A549 (cell line): ENCODE data around the gene PRKG1. TPM values are rescaled to one million over a fixed set of nuclear protein-coding genes. Genes with fewer than 3 reads are reported as not detected.

Experiments used
- ATAC-seq, 2 experiments: fragments of 200-7000 bp in 1 of 2; fragments of >200 bp in 1 of 2; cut with Nextera tagmentation in 1 of 2; cut with Tn5 transposase in 1 of 2; 3 replicates each; pipeline versions ENCODE4 v1.8.0 to v1.9.1; 2018 to 2020; ENCODE audit warnings: mild to moderate bottlenecking in 1 of 2, moderate library complexity in 1 of 2
- CTCF ChIA-PET: fragments of 300-600 bp; sonication (Branson Sonifier 250); formaldehyde crosslinking; extraction: SDS; loops from one replicate; lab custom pipeline; 2021; ENCODE audit warnings: antibody characterized with exemption, inconsistent platforms; lab: Yijun Ruan, JAX
- POLR2A ChIA-PET: fragments of 350-600 bp; formaldehyde crosslinking; extraction: SDS; loops from one replicate; lab custom pipeline; 2021; ENCODE audit warnings: antibody characterized with exemption, inconsistent platforms; lab: Yijun Ruan, JAX
- DNase-seq, 2 experiments: peaks; one replicate each; pipeline versions ENCODE4 v3.0.0 to v3.0.0-alpha.2; 2011 to 2016; ENCODE audit warnings: low read depth in 1 of 2, low spot score in 1 of 2
- FAIRE-seq: peaks from 2 replicates; lab custom pipeline; 2011; peaks lifted over from hg19 to GRCh38; lab: Jason Lieb, UNC
- H3K27ac ChIP-seq, 2 experiments: fragments of >200 bp; sonication (Bioruptor Twin); formaldehyde crosslinking; 3 replicates each; pipeline ENCODE4 v1.5.1; 2016 to 2017
- H3K4me1 ChIP-seq: fragments of >200 bp; sonication (Bioruptor Twin); formaldehyde crosslinking; 3 replicates; pipeline ENCODE4 v1.6.1; 2016
- H3K4me2 ChIP-seq: fragments of >200 bp; sonication (Bioruptor Twin); formaldehyde crosslinking; 3 replicates; pipeline ENCODE4 v1.6.1; 2016
- H3K4me3 ChIP-seq: fragments of >200 bp; sonication (Bioruptor Twin); formaldehyde crosslinking; 3 replicates; pipeline ENCODE4 v1.5.1; 2016
- H3K9me3 ChIP-seq: fragments of >200 bp; sonication (Bioruptor Twin); formaldehyde crosslinking; 3 replicates; pipeline ENCODE4 v1.6.1; 2016
- BCL3 ChIP-seq: fragments of >200 bp; sonication (Bioruptor Twin); formaldehyde crosslinking; IDR thresholded peaks from 3 replicates; pipeline ENCODE4 v1.6.1; 2016
- BHLHE40 ChIP-seq: IDR thresholded peaks from 2 replicates; pipeline ENCODE4 v1.6.1; 2012; ENCODE audit warnings: low read depth, low read length, inconsistent platforms
- CBX8 ChIP-seq: fragments of 200-600 bp; sonication (generic); IDR thresholded peaks from 2 replicates; pipeline ENCODE4 v1.6.1; 2016
- ESRRA ChIP-seq: fragments of 150-350 bp; IDR thresholded peaks from 2 replicates; pipeline ENCODE4 v1.6.1; 2014; ENCODE audit warnings: mild to moderate bottlenecking, low read length, borderline replicate concordance
- GATA3 ChIP-seq: IDR thresholded peaks from 2 replicates; pipeline ENCODE4 v1.6.1; 2012; ENCODE audit warnings: borderline replicate concordance
- HEYL ChIP-seq: fragments of 250-450 bp; sonication (Bioruptor Pico); IDR thresholded peaks from 2 replicates; pipeline ENCODE4 v1.8.0; 2021; ENCODE audit warnings: mild to moderate bottlenecking, moderate library complexity
- HOXA7 ChIP-seq: fragments of 250-450 bp; sonication (Bioruptor Pico); IDR thresholded peaks from 2 replicates; pipeline ENCODE4 v1.5.0; 2020; ENCODE audit warnings: mild to moderate bottlenecking, moderate library complexity
- HOXB13 ChIP-seq: fragments of 250-450 bp; sonication (Bioruptor Pico); IDR thresholded peaks from 2 replicates; pipeline ENCODE4 v1.5.0; 2020; ENCODE audit warnings: low read depth, mild to moderate bottlenecking, moderate library complexity
- HOXB5 ChIP-seq: fragments of 250-450 bp; sonication (Bioruptor Pico); IDR thresholded peaks from 2 replicates; pipeline ENCODE4 v1.5.0; 2020; ENCODE audit warnings: mild to moderate bottlenecking, moderate library complexity
- JUN ChIP-seq, 2 experiments: fragments of >200 bp; sonication (Bioruptor Twin); formaldehyde crosslinking; IDR thresholded peaks; 2 replicates in 1 of 2; 3 replicates in 1 of 2; pipeline ENCODE4 v1.6.1; 2016 to 2017
- JUNB ChIP-seq: fragments of >200 bp; sonication (Bioruptor Twin); formaldehyde crosslinking; IDR thresholded peaks from 2 replicates; pipeline ENCODE4 v1.6.1; 2016
- KDM1A ChIP-seq: fragments of 200-600 bp; sonication (generic); IDR thresholded peaks from 2 replicates; pipeline ENCODE4 v1.6.1; 2016; ENCODE audit warnings: low read depth, mild to moderate bottlenecking
- KDM5A ChIP-seq: fragments of 200-600 bp; sonication (generic); IDR thresholded peaks from 2 replicates; pipeline ENCODE4 v1.6.1; 2016; ENCODE audit warnings: antibody characterized with exemption, mild to moderate bottlenecking
- MAFK ChIP-seq: fragments of 450-650 bp; IDR thresholded peaks from 2 replicates; pipeline ENCODE4 v1.6.1; 2014; ENCODE audit not compliant: partially characterized antibody
- MAZ ChIP-seq: fragments of 150-350 bp; IDR thresholded peaks from 2 replicates; pipeline ENCODE4 v1.6.1; 2014; ENCODE audit warnings: antibody characterized with exemption, low read depth, low read length, borderline replicate concordance
- NR3C1 ChIP-seq: fragments of >200 bp; sonication (Bioruptor Twin); formaldehyde crosslinking; IDR thresholded peaks from 3 replicates; pipeline ENCODE4 v1.6.1; 2017
- POLR2A ChIP-seq: IDR thresholded peaks from 2 replicates; pipeline ENCODE4 v1.6.1; 2012; ENCODE audit warnings: mild to moderate bottlenecking, low read length
- POLR2AphosphoS2 ChIP-seq: conservative IDR thresholded peaks from 2 replicates; pipeline ENCODE4 v1.6.1; 2012; ENCODE audit warnings: low read length, improper control_type of control experiment, inconsistent platforms
- RAD21 ChIP-seq, 2 experiments: fragments of >200 bp in 1 of 2; sonication (Bioruptor Twin) in 1 of 2; formaldehyde crosslinking in 1 of 2; IDR thresholded peaks in 1 of 2; conservative IDR thresholded peaks in 1 of 2; 2 replicates in 1 of 2; 3 replicates in 1 of 2; pipeline ENCODE4 v1.6.1; 2012 to 2018; ENCODE audit warnings: inconsistent platforms in 1 of 2
- RARB ChIP-seq: fragments of 250-450 bp; sonication (Bioruptor Pico); IDR thresholded peaks from 2 replicates; pipeline ENCODE4 v1.8.0; 2021; ENCODE audit warnings: mild to moderate bottlenecking, moderate library complexity
- RCOR1 ChIP-seq: fragments of 150-350 bp; IDR thresholded peaks from 2 replicates; pipeline ENCODE4 v1.6.1; 2014; ENCODE audit warnings: antibody characterized with exemption, low read length, low read depth
- ZNF302 ChIP-seq: fragments of 250-450 bp; sonication (Bioruptor Pico); IDR thresholded peaks from 2 replicates; pipeline ENCODE4 v1.9.0; 2021; ENCODE audit warnings: inconsistent platforms, mild to moderate bottlenecking, moderate library complexity
- WGBS: methylation state at CpG from one replicate; pipeline ENCODE4 v1.1.6; 2017; ENCODE audit errors: missing lambda C conversion rate; 5-methylcytosine and 5-hydroxymethylcytosine counted together
- polyA plus RNA-seq, 4 experiments: library from polyadenylated mRNA; depleted of rRNA in 3 of 4; stranded (reverse); fragments of >200 nt; fragmentation: RNase III in 1 of 4; extraction: RNeasy Plus Mini Kit Qiagen cat#74134 plus additional on column Dnase treatment in 1 of 4; gene quantifications; 2 replicates in 3 of 4; 3 replicates in 1 of 4; pipeline ENCODE4 v1.2.3, GENCODE V29; 2011 to 2017
- TF ChIP-seq, protein P1 (sequence below): fragments of 450-650 bp; IDR thresholded peaks from 2 replicates; pipeline ENCODE4 v1.6.1; 2014; ENCODE audit warnings: antibody characterized with exemption
- TF ChIP-seq, protein P2 (sequence below): fragments of >200 bp; sonication (Bioruptor Twin); formaldehyde crosslinking; IDR thresholded peaks from 2 replicates; pipeline ENCODE4 v1.6.1; 2016
- TF ChIP-seq, protein P3 (sequence below): IDR thresholded peaks from 2 replicates; pipeline ENCODE4 v1.6.1; 2012
- TF ChIP-seq, protein P4 (sequence below): fragments of 200-600 bp; sonication (generic); IDR thresholded peaks from 2 replicates; pipeline ENCODE4 v1.6.1; 2016; ENCODE audit warnings: antibody characterized with exemption, mild to moderate bottlenecking, moderate library complexity

Gene PRKG1
- polyA plus RNA-seq, 2 of the 4 experiments (the other 2 are of a cell fraction): not detected

GRCh38 chr10:52053497-52053896, 979.2 kb downstream of the PRKG1 start:
- ATAC-seq (no peak), FAIRE-seq (no peak), DNase-seq (no peak)
- no peaks in the 10 kb centered on the region for H3K9me3 ChIP-seq
- H3K4me1 ChIP-seq: no peaks in the 10 kb centered on the region
- no peak overlapping the region for H3K27ac ChIP-seq
- no peak overlapping the region for H3K4me3 ChIP-seq
- 43% methylated on average over 5 of the region's 5 CpGs for WGBS
- TF ChIP-seq NR3C1 (no peak), HOXA7 (CRISPR knock-in tag) (no peak), JUN (IDR thresholded peaks at IDR 0.05) (no peak), RARB (CRISPR knock-in tag) (no peak), HEYL (no peak), CBX8 (no peak), BHLHE40 (no peak), KDM1A (no peak), JUNB (no peak), KDM5A (no peak), POLR2A (no peak), MAFK (no peak), HOXB13 (CRISPR knock-in tag) (no peak), ESRRA (no peak), POLR2AphosphoS2 (no peak), RAD21 (conservative IDR thresholded peaks at IDR 0.05 in 1 of 2, IDR thresholded peaks at IDR 0.05 in 1 of 2) (no peak)
- TF ChIP-seq, protein P1, sequence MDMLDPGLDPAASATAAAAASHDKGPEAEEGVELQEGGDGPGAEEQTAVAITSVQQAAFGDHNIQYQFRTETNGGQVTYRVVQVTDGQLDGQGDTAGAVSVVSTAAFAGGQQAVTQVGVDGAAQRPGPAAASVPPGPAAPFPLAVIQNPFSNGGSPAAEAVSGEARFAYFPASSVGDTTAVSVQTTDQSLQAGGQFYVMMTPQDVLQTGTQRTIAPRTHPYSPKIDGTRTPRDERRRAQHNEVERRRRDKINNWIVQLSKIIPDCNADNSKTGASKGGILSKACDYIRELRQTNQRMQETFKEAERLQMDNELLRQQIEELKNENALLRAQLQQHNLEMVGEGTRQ: no peak
- H3K4me2 ChIP-seq: no peak overlapping the region
- POLR2A ChIA-PET: no interaction called here
- CTCF ChIA-PET: no interaction called here

DNA sequence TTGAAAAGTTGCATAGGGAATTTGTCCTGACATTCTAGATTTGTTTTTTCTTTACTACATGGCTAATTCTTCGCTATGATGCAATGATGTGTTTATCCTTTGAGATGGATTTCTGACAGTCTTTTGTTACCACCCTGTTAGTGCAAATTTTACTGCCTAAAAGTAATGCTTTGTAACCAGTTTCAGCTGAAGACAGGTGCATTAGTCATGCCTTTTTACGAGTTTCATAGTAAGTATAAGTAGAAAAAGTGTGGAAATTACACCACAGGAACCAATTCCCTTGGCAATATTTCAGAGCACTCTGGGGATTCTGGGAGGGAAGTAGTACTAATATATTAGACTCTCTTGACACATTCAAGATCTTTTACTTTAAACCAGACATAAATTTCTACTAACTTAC, 982.0 kb downstream of the PRKG1 start:
- ChIA-PET CTCF (no interaction called here), POLR2A (no interaction called here)
- FAIRE-seq (no peak), DNase-seq (no peak), ATAC-seq (no peak)
- no peak for TF ChIP-seq GATA3
- no peak for TF ChIP-seq RCOR1
- no peak for TF ChIP-seq BCL3
- TF ChIP-seq ZNF302 (CRISPR knock-in tag): no peak
- no peak for TF ChIP-seq MAZ
- TF ChIP-seq HOXB13 (CRISPR knock-in tag): no peak
- no peaks in the 10 kb centered on the region for H3K4me1 ChIP-seq
- 18% methylated on average over 2 of the region's 2 CpGs for WGBS
- H3K4me2 ChIP-seq: no peak overlapping the region
- no peaks in the 10 kb centered on the region for H3K9me3 ChIP-seq
- H3K4me3 ChIP-seq: no peak overlapping the region
- no peak overlapping the region for H3K27ac ChIP-seq

DNA sequence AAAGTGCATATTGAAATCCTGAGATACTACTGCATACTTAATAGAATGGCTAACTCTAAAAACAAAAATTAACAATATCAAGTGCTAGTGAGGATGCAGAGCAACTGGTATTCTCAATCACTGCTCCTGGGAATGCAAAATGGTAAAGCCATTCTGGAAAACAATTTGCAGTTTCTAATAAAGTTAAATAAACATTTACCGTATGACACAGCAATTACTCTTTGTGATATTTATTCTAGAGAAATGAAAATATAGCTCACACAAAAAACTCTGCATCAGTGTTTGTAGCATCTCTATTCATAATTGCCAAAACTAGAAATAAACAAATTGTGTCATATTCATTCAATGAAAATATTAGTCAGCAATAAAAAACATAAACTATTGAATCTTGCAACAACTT, 984.8 kb downstream of the PRKG1 start:
- ATAC-seq (no peak), DNase-seq (no peak), FAIRE-seq (no peak)
- Histone ChIP-seq H3K4me1 (no peaks in the 10 kb centered on the region), H3K27ac (no peak overlapping the region), H3K4me3 (no peak overlapping the region), H3K4me2 (no peak overlapping the region), H3K9me3 (no peaks in the 10 kb centered on the region)
- ChIA-PET CTCF (interaction anchor here (0.6 kb wide), 1 partner anchor 132 kb away, joined by 3 read pairs; no protein-coding TSS in a partner anchor), POLR2A (no interaction called here)
- 59% methylated on average over 1 of the region's 1 CpG for WGBS
- TF ChIP-seq HOXA7 (CRISPR knock-in tag): no peak
- no peak for TF ChIP-seq ESRRA
- TF ChIP-seq, protein P2, sequence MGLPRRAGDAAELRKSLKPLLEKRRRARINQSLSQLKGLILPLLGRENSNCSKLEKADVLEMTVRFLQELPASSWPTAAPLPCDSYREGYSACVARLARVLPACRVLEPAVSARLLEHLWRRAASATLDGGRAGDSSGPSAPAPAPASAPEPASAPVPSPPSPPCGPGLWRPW: no peak
- no peak for TF ChIP-seq MAZ
- TF ChIP-seq, protein P3, sequence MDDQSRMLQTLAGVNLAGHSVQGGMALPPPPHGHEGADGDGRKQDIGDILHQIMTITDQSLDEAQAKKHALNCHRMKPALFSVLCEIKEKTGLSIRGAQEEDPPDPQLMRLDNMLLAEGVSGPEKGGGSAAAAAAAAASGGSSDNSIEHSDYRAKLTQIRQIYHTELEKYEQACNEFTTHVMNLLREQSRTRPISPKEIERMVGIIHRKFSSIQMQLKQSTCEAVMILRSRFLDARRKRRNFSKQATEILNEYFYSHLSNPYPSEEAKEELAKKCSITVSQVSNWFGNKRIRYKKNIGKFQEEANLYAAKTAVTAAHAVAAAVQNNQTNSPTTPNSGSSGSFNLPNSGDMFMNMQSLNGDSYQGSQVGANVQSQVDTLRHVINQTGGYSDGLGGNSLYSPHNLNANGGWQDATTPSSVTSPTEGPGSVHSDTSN: no peak
- no peak for TF ChIP-seq KDM1A
- no peak for TF ChIP-seq CBX8
- TF ChIP-seq HOXB5 (CRISPR knock-in tag): no peak
- TF ChIP-seq, protein P4, sequence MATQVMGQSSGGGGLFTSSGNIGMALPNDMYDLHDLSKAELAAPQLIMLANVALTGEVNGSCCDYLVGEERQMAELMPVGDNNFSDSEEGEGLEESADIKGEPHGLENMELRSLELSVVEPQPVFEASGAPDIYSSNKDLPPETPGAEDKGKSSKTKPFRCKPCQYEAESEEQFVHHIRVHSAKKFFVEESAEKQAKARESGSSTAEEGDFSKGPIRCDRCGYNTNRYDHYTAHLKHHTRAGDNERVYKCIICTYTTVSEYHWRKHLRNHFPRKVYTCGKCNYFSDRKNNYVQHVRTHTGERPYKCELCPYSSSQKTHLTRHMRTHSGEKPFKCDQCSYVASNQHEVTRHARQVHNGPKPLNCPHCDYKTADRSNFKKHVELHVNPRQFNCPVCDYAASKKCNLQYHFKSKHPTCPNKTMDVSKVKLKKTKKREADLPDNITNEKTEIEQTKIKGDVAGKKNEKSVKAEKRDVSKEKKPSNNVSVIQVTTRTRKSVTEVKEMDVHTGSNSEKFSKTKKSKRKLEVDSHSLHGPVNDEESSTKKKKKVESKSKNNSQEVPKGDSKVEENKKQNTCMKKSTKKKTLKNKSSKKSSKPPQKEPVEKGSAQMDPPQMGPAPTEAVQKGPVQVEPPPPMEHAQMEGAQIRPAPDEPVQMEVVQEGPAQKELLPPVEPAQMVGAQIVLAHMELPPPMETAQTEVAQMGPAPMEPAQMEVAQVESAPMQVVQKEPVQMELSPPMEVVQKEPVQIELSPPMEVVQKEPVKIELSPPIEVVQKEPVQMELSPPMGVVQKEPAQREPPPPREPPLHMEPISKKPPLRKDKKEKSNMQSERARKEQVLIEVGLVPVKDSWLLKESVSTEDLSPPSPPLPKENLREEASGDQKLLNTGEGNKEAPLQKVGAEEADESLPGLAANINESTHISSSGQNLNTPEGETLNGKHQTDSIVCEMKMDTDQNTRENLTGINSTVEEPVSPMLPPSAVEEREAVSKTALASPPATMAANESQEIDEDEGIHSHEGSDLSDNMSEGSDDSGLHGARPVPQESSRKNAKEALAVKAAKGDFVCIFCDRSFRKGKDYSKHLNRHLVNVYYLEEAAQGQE: no peak
